IPS DF 19.7 (cell line): ENCODE data around the gene MMP13.
"Not testable (repeated sequence)": the region's sequence is repeated elsewhere in the genome, so short reads cannot be mapped to it uniquely, and the experiment has no call there.

ENCODE experiments used
- DNase-seq: peaks from one replicate; pipeline ENCODE4 v3.0.0-alpha.2; 2013; ENCODE audit warnings: low read depth, low spot score

MMP13 gene

GRCh38 chr11:102935514-102935913 is 20.0 kb downstream of the MMP13 start:
- no peak for DNase-seq

- no peak for DNase-seq
Observed at GRCh38 chr11:102934735-102935134, 20.8 kb downstream of the MMP13 start.

GRCh38 chr11:102933627-102934026 is 21.9 kb downstream of the MMP13 start:
- DNase-seq = no peak

GRCh38 chr11:102932678-102933077 is 22.9 kb downstream of the MMP13 start:
- DNase-seq = no peak

- DNase-seq = no peak
Observed at GRCh38 chr11:102930451-102930850, 25.1 kb downstream of the MMP13 start.

- no peak for DNase-seq
Observed at GRCh38 chr11:102929972-102930371, 25.6 kb downstream of the MMP13 start.

- no peak for DNase-seq
Observed at GRCh38 chr11:102929166-102929565, 26.4 kb downstream of the MMP13 start.

GRCh38 chr11:102928247-102928646 is 27.3 kb downstream of the MMP13 start:
- DNase-seq = no peak

- DNase-seq = no peak
Observed at GRCh38 chr11:102927624-102927990, 27.9 kb downstream of the MMP13 start.

- DNase-seq = no peak
Observed at GRCh38 chr11:102926961-102927623, 28.4 kb downstream of the MMP13 start.

GRCh38 chr11:102926517-102926916 is 29.0 kb downstream of the MMP13 start:
- no peak for DNase-seq

- DNase-seq = no peak
Observed at GRCh38 chr11:102925988-102926387, 29.5 kb downstream of the MMP13 start.

GRCh38 chr11:102924851-102925380 is 30.6 kb downstream of the MMP13 start:
- no peak for DNase-seq

- no peak for DNase-seq
Observed at GRCh38 chr11:102921587-102922220, 33.8 kb downstream of the MMP13 start.

- DNase-seq = no peak
Observed at GRCh38 chr11:102920118-102920684, 35.3 kb downstream of the MMP13 start.

- DNase-seq = no peak
Observed at GRCh38 chr11:102915044-102915375, 40.5 kb downstream of the MMP13 start.

- DNase-seq = no peak
Observed at GRCh38 chr11:102914238-102915043, 41.1 kb downstream of the MMP13 start.

GRCh38 chr11:102912482-102912830 is 43.1 kb downstream of the MMP13 start:
- DNase-seq = no peak

GRCh38 chr11:102911758-102912481 is 43.6 kb downstream of the MMP13 start:
- DNase-seq = no peak

- DNase-seq = not testable (repeated sequence)
Observed at GRCh38 chr11:102905848-102906247, 49.7 kb downstream of the MMP13 start.

GRCh38 chr11:102903895-102904294 is 51.6 kb downstream of the MMP13 start:
- DNase-seq = not testable (repeated sequence)

GRCh38 chr11:102900346-102900745 is 55.2 kb downstream of the MMP13 start:
- DNase-seq = no peak
